Left lung (tissue), 10 donors: Measurements from ENCODE around the gene RAMACL. TPM values are rescaled to one million over a fixed set of nuclear protein-coding genes. Genes with fewer than 3 reads are reported as not detected.

Experiments
- ATAC-seq: fragments of 200-7000 bp; cut with Tn5 transposase; one replicate; pipeline ENCODE4 v1.9.1; 2020; ENCODE audit warnings: moderate library complexity
- DNase-seq, 4 donors: peaks; one replicate each; pipeline ENCODE4 v3.0.0-alpha.2; 2013 to 2020
- H3K27ac ChIP-seq, 2 donors: fragments of 200-600 bp; sonication (generic) in 1 of 2; one replicate each; pipeline versions ENCODE4 v1.5.0 to v1.8.0; 2020 to 2021
- H3K27me3 ChIP-seq, 2 donors: fragments of 200-600 bp; sonication (generic) in 1 of 2; one replicate each; pipeline versions ENCODE4 v1.5.0 to v1.8.0; 2020 to 2021
- H3K36me3 ChIP-seq, 2 donors: fragments of 200-600 bp; sonication (generic) in 1 of 2; one replicate each; pipeline versions ENCODE4 v1.5.0 to v1.8.0; 2020 to 2021
- H3K4me1 ChIP-seq, 2 donors: fragments of 200-600 bp; one replicate each; pipeline ENCODE4 v1.8.0; 2021
- H3K4me3 ChIP-seq, 2 donors: fragments of 200-600 bp; sonication (generic) in 1 of 2; one replicate each; pipeline versions ENCODE4 v1.5.0 to v1.8.0; 2020 to 2021; ENCODE audit warnings: mild to moderate bottlenecking in 1 of 2
- H3K9me3 ChIP-seq, 2 donors: fragments of 200-600 bp; sonication (generic) in 1 of 2; one replicate each; pipeline versions ENCODE4 v1.5.0 to v1.8.0; 2020 to 2021
- intact Hi-C, 2 donors: fragments of 100-400 bp; cut with DNase I; formaldehyde crosslinking; loops; one replicate each; pipeline versions ENCODE4 v1.11.2 to v1.14.2; 2022
- polyA plus RNA-seq, 6 donors: library from polyadenylated mRNA; unstranded; fragments of 120-200 nt; gene quantifications; one replicate each; pipeline ENCODE4 v1.2.1, GENCODE V29; 2013; ENCODE audit not compliant: insufficient read length in 6 of 6
- total RNA-seq, 2 donors: library from RNA; stranded (reverse); fragmentation: NEBNext Ultra II Directional; extraction: Animal tissue kit (Norgen Biotek cat#: 25700); gene quantifications; one replicate each; pipeline ENCODE4 v1.2.1, GENCODE V29; 2021
- TF ChIP-seq, protein P1 (sequence below), 2 donors: fragments of 200-600 bp; sonication (generic) in 1 of 2; IDR thresholded peaks; one replicate each; pipeline versions ENCODE4 v1.5.0 to v1.8.0; 2021; ENCODE audit warnings: antibody characterized with exemption in 2 of 2
- donor health status: DM: no; HTN: yes; CAD: no.
- donor health status: DM: no; HTN: no; CAD: no.

Gene RAMACL
- total and polyA plus RNA-seq, 8 donors = 0.27 to 6.0 (median 0.47) TPM

DNA sequence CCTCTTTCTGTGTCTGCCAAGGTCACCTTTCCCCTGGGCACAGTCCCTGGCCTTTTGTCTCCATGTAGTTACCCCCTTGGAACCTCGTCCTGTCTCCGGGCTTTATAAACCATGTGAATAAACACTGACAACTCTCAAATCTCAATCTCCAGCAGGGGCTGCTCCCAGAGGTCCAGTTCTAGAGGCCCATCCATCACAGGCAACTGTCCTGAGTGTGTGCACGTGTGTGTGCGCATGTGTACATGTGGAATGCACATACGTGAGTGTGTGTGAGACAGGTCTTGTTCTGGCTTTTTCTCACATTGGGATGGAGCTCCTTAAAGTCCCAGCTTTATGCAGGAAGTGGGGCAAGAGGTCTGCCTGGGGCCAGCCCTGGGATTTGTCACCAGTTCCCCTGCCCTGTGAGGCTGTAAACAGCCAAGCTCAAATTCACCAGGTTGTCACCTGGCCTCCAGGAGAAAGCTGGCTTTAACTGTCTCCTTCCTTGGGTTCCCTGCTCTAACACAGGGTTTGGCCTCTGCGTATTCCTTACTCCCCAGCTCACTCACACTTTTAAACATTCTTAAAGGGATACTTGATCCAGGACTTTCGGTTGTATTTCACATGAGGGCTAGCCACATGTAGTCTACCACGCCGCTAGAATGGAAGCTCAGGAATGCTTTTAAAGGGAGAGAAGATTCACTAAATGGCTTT is 42.7 kb downstream of the RAMACL start:
- DNase-seq (no peak), ATAC-seq (no peak)
- Histone ChIP-seq H3K27me3 (no peaks in the 10 kb centered on the region), H3K36me3 (peaks cover 0 to 22% of the 10 kb centered on the region in 2 donors), H3K4me3 (no peak overlapping the region), H3K4me1 (peaks cover 0 to 23% of the 10 kb centered on the region in 2 donors), H3K9me3 (no peaks in the 10 kb centered on the region), H3K27ac (no peak overlapping the region)
- intact Hi-C loops = no loop called here
- TF ChIP-seq, protein P1, sequence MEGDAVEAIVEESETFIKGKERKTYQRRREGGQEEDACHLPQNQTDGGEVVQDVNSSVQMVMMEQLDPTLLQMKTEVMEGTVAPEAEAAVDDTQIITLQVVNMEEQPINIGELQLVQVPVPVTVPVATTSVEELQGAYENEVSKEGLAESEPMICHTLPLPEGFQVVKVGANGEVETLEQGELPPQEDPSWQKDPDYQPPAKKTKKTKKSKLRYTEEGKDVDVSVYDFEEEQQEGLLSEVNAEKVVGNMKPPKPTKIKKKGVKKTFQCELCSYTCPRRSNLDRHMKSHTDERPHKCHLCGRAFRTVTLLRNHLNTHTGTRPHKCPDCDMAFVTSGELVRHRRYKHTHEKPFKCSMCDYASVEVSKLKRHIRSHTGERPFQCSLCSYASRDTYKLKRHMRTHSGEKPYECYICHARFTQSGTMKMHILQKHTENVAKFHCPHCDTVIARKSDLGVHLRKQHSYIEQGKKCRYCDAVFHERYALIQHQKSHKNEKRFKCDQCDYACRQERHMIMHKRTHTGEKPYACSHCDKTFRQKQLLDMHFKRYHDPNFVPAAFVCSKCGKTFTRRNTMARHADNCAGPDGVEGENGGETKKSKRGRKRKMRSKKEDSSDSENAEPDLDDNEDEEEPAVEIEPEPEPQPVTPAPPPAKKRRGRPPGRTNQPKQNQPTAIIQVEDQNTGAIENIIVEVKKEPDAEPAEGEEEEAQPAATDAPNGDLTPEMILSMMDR (IDR thresholded peaks at IDR 0.05) = no peak

- TF ChIP-seq, protein P1 (IDR thresholded peaks at IDR 0.05) = no peak
- Histone ChIP-seq H3K27me3 (no peaks in the 10 kb centered on the region), H3K4me1 (peaks cover 0 to 23% of the 10 kb centered on the region in 2 donors), H3K4me3 (no peak overlapping the region), H3K27ac (peak overlapping the region in 1 of 2 donors; percentile 61), H3K9me3 (no peaks in the 10 kb centered on the region), H3K36me3 (peaks cover 0 to 34% of the 10 kb centered on the region in 2 donors)
- ATAC-seq (peak; percentile 91), DNase-seq (no peak)
- intact Hi-C loops = no loop called here
Measured at GRCh38 chr6:166542580-166542912, 43.9 kb downstream of the RAMACL start.

DNA sequence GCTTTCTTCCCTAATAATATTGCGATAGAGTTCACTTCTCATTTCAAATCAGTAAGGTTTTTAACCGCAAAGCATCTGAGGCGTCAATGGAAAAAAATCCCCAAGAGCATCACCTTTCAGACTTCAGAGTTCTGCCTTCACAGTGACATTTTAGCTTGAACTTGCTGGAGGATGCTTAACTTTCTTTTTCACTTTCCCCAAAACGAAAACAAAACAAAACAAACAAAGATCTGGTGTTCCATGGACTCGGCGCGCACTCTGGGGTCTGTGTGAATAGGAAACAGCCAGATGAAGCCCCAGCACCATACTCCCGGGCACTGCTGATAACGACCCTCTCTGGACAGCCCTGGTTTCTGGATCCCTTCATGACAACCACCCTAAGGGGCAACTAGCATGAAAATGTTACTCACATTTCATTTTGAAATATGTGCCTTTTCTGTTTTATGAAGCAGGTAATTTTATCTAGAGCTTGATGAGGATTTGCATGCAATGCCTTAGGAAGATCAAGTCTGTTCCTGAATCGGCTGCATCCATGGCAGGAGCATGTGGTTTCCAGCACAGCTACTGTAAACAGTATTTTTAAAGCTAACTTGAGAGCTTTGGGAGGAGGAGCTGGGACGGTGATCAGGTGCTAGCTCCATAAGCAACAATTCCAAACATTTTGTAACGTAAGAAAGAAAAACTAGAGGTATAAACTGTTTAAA is 44.5 kb downstream of the RAMACL start:
- intact Hi-C loops = no loop called here
- Histone ChIP-seq H3K4me1 (peaks cover 0 to 23% of the 10 kb centered on the region in 2 donors), H3K27ac (peak overlapping the region in 1 of 2 donors; percentile 61), H3K36me3 (peaks cover 0 to 39% of the 10 kb centered on the region in 2 donors), H3K4me3 (no peak overlapping the region), H3K9me3 (no peaks in the 10 kb centered on the region), H3K27me3 (no peaks in the 10 kb centered on the region)
- DNase-seq = no peak
- TF ChIP-seq, protein P1 (IDR thresholded peaks at IDR 0.05) = no peak
- peak; percentile 73 for ATAC-seq

- no peak overlapping the region for H3K4me3 ChIP-seq
- no peak for DNase-seq
- no peaks in the 10 kb centered on the region for H3K9me3 ChIP-seq
- intact Hi-C loops = no loop called here
- peaks cover 0 to 23% of the 10 kb centered on the region in 2 donors for H3K4me1 ChIP-seq
- H3K27me3 ChIP-seq = no peaks in the 10 kb centered on the region
- TF ChIP-seq, protein P1 (IDR thresholded peaks at IDR 0.05) = no peak
- H3K36me3 ChIP-seq = peaks cover 0 to 38% of the 10 kb centered on the region in 2 donors
- peak overlapping the region; percentile 8 to 61 for H3K27ac ChIP-seq
- ATAC-seq = no peak
Measured at GRCh38 chr6:166541366-166541765, 45.1 kb downstream of the RAMACL start.

DNA sequence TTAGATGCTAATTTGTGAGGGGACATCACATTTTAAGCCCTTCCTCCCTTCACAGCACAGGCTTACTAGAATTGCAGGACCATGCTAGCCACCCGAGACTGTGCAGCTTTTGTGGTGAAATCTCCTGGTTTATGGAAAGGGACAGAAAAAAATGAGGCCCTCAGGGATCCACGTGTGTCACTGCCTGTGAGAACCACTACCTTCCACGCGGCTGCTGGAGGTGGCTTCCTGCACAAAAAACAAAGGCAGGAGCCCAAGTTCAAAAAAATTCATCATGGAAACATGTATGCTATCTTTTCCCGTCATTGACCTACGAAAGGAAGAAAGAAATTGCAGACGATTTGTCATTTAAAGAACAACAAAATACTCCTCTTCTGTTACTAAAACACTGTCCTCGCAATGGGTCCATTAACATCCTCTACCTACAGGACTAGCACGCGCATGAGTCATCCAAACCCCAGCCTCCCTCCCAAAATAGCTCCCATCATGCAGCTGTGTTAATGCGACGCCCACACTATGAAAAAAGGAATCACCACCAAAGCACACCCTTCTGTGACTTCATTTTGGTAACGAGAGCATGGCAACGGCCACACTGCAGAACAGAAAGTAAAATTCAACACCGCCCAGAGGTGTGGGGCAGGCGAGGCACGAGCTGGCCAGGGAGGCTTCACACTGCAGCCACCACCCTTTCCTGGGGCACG is 45.7 kb downstream of the RAMACL start:
- H3K9me3 ChIP-seq = no peaks in the 10 kb centered on the region
- ATAC-seq = peak; percentile 29
- H3K36me3 ChIP-seq = peaks cover 0 to 38% of the 10 kb centered on the region in 2 donors
- no peak overlapping the region for H3K4me3 ChIP-seq
- DNase-seq = no peak
- no peaks in the 10 kb centered on the region for H3K27me3 ChIP-seq
- TF ChIP-seq, protein P1 (IDR thresholded peaks at IDR 0.05) = no peak
- intact Hi-C loops = no loop called here
- H3K27ac ChIP-seq = peak overlapping the region; percentile 8 to 61
- H3K4me1 ChIP-seq = peaks cover 0 to 23% of the 10 kb centered on the region in 2 donors
